GM12872 (cell line): ENCODE data around the gene PRRG4.

ENCODE experiments used
- TF ChIP-seq, protein P1 (sequence below): IDR thresholded peaks from 3 replicates; pipeline ENCODE4 v1.5.1; 2011; ENCODE audit warnings: low read depth, mild to moderate bottlenecking, low read length, moderate library complexity; ENCODE audit not compliant: insufficient read depth

The PRRG4 gene

GRCh38 chr11:32890843-32891656, 61.3 kb downstream of the PRRG4 start:
- TF ChIP-seq, protein P1, sequence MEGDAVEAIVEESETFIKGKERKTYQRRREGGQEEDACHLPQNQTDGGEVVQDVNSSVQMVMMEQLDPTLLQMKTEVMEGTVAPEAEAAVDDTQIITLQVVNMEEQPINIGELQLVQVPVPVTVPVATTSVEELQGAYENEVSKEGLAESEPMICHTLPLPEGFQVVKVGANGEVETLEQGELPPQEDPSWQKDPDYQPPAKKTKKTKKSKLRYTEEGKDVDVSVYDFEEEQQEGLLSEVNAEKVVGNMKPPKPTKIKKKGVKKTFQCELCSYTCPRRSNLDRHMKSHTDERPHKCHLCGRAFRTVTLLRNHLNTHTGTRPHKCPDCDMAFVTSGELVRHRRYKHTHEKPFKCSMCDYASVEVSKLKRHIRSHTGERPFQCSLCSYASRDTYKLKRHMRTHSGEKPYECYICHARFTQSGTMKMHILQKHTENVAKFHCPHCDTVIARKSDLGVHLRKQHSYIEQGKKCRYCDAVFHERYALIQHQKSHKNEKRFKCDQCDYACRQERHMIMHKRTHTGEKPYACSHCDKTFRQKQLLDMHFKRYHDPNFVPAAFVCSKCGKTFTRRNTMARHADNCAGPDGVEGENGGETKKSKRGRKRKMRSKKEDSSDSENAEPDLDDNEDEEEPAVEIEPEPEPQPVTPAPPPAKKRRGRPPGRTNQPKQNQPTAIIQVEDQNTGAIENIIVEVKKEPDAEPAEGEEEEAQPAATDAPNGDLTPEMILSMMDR = no peak

GRCh38 chr11:32891657-32892354, 62.1 kb downstream of the PRRG4 start:
- TF ChIP-seq, protein P1 = no peak

DNA sequence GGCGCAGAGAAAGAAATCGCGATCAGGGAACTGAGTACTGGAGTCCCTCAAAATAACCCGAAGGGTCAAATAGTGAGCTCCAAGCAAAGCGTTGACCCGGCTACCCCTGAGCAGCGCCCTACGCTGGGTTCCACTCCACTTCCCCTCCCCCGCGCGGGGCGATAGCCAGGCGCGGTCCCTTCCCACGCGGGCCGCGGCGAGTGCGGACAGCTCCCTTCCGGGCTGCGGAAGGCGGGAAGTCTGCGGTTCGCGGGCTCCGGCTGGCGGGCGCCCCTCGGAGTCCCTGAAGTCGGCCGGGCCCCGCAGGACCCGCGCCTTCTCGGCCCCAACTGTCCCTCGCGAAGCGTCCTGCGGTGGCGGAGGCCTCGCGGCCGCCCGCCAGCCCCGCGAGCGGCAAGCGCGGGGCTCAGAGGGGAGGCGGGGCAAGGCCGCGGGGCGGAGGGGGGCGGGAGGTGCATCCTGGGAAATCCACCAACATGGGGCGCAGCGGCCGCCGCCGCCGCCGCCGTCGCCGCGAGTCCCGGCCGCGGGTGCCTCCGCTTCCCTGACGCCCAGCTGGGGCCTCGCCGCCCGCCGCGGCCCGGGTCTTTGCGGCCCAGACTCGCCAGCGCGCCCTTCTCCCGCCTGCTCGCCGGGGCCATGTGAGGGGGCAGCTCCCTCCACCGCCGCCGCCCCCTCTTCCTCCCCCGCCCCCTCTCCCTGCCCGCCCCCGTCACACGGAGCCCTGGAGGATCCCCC, 62.8 kb downstream of the PRRG4 start, which contains the start of gene QSER1:
TSS of gene QSER1 (plus strand) at position 457 of the 738 bp plus-strand sequence. CDS start 315 bp downstream, outside the sequence.
- TF ChIP-seq, protein P1 = no peak

- TF ChIP-seq, protein P1 = no peak
These were observed 63.3 kb downstream of the PRRG4 start for GRCh38 chr11:32893093-32893342.

DNA sequence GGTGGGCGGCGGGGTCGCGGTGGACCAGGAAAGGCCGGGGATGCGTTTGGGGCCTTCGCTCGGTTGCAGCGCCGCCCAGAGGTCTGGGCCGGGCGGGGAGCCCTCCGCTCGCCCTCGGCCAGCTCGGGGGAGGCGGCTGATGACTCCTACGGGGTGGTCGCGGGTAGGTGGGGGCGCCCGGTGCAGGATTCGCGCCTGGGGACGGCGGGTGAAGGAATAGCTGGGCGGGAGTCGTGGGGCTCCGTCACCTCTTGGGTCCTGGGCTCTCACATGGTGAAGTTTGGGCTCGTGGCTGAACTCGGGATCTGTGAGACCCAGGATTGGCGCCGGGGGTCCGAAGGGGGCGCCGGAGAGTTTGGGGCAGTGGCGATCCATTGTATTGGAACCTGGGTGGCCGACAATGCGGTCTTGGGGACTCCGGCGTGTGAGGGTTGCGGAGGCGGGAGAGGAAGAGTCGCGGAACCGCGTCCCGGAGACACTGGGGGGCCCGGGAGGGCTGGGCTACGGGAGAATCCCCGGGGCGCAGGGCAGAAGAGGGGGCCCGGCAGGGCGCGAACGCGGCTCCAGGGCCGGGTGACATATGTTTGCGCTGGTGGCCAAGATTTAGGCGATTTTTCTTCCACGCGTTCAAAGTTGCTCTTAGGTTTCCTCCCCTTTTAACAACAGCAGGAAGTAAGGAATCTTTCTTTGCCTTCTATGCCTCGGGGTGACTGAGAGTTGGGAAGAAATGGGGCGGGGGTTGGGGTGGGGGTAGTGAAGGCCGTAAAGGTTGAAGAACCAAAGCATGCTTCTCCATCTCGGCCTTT, 63.8 kb downstream of the PRRG4 start:
- TF ChIP-seq, protein P1 = peak; percentile 50

DNA sequence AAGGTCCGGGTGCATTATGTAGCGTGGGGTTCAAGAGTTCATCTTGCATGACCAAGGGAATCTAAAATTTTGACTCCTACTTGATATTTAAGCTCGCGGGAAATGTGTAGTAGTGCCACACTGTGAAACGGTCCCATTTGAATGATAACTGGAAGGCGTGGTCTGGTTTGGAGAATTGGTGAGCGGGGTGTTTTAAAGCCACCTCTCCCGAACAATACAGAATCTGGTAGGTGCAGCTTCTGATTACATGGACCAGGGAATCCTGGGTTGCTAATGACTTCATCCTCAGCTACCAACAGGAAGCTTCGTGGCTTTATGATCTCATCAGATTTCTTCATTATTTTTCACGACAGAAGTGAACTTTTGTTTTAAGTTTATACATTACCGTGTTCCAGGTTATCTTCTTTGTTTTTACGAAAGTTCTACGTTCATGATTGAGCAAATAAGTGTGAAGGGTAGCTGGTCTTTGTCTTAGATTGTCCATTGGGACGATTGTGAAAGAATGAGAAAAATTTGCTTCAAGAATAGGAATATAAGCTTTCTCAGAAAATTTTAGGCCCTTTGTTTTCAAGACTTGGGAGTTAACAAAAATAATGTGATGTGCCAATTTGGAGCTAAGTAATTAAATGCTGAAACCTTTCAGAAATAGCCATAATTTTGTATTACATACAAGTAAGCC, 64.6 kb downstream of the PRRG4 start:
- TF ChIP-seq, protein P1 = no peak
